Measurements from ENCODE around the gene SOS1.

- TF ChIP-seq MAX (IDR thresholded peaks at IDR 0.05; ENCODE audit: insufficient read depth, insufficient read length): no peak
- no peak for TF ChIP-seq POLR2A (IDR thresholded peaks at IDR 0.05; ENCODE audit: low read depth, low read length)
- TF ChIP-seq EZH2 (IDR thresholded peaks at IDR 0.05; ENCODE audit: borderline replicate concordance, low read depth, low read length, severe bottlenecking): no peak
- no peak for TF ChIP-seq MYC (IDR thresholded peaks at IDR 0.05; ENCODE audit: low read depth, low read length)
- TF ChIP-seq CTCF (IDR thresholded peaks at IDR 0.05; ENCODE audit: extremely low read depth in 1 of 2, insufficient read depth in 1 of 2, low read depth in 1 of 2, low read length in 2 of 2): no peak
- TF ChIP-seq POLR2AphosphoS5 (IDR thresholded peaks at IDR 0.05; ENCODE audit: insufficient read depth, low read depth, low read length): no peak
- TF ChIP-seq FOS (IDR thresholded peaks at IDR 0.05; ENCODE audit: borderline replicate concordance, insufficient read depth, low read length): no peak
These were observed 22.2 kb upstream of the SOS1 start for GRCh38 chr2:39142904-39143605.
